Kidney epithelial cell (primary cell): ENCODE data around the gene SRRD. TPM values are rescaled to one million over a fixed set of nuclear protein-coding genes. Genes with fewer than 3 reads are reported as not detected.
A peak's percentile ranks its signal among the peaks of the same experiment; 100 is the strongest.

ENCODE experiments used
- DNase-seq: peaks from one replicate; pipeline ENCODE4 v3.0.0-alpha.2; 2010; ENCODE audit warnings: low read depth
- H3K27me3 ChIP-seq: 2 replicates; pipeline ENCODE4 v1.6.0; 2011; ENCODE audit warnings: low read length; ENCODE audit not compliant: control insufficient read depth, insufficient read depth
- H3K36me3 ChIP-seq: 2 replicates; pipeline ENCODE4 v1.5.1; 2011; ENCODE audit warnings: low read length; ENCODE audit not compliant: control insufficient read depth, insufficient read depth
- H3K4me3 ChIP-seq: 2 replicates; pipeline ENCODE4 v1.5.1; 2011; ENCODE audit warnings: low read depth, mild to moderate bottlenecking, control low read depth, low read length
- total RNA-seq: library from RNA; depleted of rRNA; stranded (reverse); fragments of >200 nt; gene quantifications from 2 replicates; pipeline ENCODE4 v1.2.3, GENCODE V29; 2015
- TF ChIP-seq, protein P1 (sequence below): IDR thresholded peaks from 2 replicates; pipeline ENCODE4 v1.5.1; 2011; ENCODE audit warnings: mild to moderate bottlenecking, moderate library complexity, low read length, control low read depth, inconsistent platforms; ENCODE audit not compliant: insufficient read depth, poor library complexity, severe bottlenecking

Gene SRRD
- total RNA-seq, 1 donor from 2014 or later: 45.0 TPM

DNA sequence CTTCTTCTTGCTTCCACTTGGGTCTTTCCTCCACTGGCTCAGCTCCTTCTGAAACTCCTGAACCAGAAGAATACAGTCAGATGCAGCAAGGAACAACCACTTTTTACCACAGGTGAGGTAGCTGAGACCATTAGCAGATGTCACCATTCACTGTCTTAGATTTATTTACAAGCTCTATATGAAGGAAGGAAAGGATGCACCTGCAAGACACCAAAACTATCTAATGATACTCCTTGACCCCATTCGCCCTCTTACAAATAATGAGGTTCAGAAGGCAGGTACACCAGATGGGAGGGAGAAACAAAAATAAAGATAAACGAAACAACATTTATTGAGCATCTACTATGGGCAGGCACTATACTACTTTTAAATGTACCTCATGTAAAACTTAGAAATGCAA is 18.3 kb downstream of the SRRD start:
- no peaks in the 10 kb centered on the region for H3K27me3 ChIP-seq
- TF ChIP-seq, protein P1, sequence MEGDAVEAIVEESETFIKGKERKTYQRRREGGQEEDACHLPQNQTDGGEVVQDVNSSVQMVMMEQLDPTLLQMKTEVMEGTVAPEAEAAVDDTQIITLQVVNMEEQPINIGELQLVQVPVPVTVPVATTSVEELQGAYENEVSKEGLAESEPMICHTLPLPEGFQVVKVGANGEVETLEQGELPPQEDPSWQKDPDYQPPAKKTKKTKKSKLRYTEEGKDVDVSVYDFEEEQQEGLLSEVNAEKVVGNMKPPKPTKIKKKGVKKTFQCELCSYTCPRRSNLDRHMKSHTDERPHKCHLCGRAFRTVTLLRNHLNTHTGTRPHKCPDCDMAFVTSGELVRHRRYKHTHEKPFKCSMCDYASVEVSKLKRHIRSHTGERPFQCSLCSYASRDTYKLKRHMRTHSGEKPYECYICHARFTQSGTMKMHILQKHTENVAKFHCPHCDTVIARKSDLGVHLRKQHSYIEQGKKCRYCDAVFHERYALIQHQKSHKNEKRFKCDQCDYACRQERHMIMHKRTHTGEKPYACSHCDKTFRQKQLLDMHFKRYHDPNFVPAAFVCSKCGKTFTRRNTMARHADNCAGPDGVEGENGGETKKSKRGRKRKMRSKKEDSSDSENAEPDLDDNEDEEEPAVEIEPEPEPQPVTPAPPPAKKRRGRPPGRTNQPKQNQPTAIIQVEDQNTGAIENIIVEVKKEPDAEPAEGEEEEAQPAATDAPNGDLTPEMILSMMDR: no peak
- no peak for DNase-seq
- no peak overlapping the region for H3K4me3 ChIP-seq
- H3K36me3 ChIP-seq: peaks cover 5% of the 10 kb centered on the region

DNA sequence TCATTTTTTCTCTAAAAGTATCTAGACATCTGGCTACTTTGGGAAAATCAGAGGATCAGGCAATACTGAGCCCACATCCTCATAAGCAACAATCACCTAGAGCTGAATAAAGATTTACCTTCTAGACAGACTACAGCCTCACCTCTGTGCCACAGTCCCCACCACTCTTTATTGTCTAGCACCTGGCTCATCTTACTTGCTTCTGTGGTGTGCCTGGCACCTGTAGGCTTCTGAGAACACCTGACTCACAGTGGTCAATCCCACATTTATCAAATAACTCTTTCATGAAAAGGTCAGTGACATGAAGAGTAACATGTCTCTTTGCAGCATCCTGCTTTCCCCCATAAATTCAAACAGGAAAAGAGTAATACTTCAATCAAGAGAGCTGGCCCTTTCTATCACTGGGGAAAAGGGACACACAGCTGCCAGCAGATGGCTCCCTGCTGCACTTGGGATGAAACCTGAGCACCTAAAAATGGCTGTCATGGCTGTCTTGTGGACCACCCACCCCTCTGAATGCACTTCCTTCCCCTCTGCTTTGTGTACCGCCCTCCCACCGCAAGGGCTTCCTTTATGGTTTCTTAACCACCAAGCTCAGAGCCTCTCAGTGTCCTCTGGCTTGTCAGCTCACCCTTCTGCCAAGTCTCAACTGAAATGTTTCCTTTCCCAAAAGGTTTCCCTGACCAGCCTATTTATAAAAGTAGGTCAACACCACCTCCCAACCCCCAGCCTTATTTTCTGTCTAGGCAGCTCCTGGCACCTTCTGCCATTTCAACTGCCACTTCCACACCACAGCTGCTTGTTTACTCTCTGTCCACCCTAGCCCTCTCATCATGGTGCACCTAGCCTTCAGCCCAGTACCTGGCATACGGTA is 19.2 kb downstream of the SRRD start:
- TF ChIP-seq, protein P1: peak; percentile 75
- no peaks in the 10 kb centered on the region for H3K27me3 ChIP-seq
- H3K36me3 ChIP-seq: peaks cover 5% of the 10 kb centered on the region
- DNase-seq: no peak
- no peak overlapping the region for H3K4me3 ChIP-seq

DNA sequence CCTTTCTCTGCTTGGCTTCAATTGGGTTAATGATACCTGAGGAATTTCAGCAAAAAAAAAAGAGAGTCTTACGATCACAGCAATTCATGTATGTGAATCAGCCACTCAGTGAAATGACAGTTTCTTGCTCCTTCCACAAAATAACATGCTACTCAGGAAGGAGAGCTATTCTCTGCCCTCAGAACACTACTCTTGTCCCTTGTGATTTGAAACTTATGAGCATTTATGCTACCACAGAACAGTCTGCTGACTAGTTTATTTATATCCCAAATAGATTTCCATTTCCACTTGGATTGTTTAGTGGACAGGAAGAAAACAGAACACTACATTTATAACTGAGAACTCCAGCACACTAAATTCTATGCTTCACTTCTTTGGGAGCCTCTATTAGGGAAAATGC is 20.1 kb downstream of the SRRD start:
- TF ChIP-seq, protein P1: no peak
- DNase-seq: no peak
- Histone ChIP-seq H3K27me3 (no peaks in the 10 kb centered on the region), H3K4me3 (no peak overlapping the region), H3K36me3 (peaks cover 4% of the 10 kb centered on the region)

- Histone ChIP-seq H3K27me3 (no peaks in the 10 kb centered on the region), H3K4me3 (no peak overlapping the region), H3K36me3 (peaks cover 2% of the 10 kb centered on the region)
- DNase-seq: no peak
- TF ChIP-seq, protein P1: no peak
Measured at GRCh38 chr22:26508148-26508547, 24.5 kb downstream of the SRRD start.

- peak within 1 kb of the TSS; percentile 94 for H3K4me3 ChIP-seq
- H3K36me3 ChIP-seq: no peaks in the 10 kb centered on the region
- TF ChIP-seq, protein P1: peak; percentile 7
- DNase-seq: peak; percentile 70
- no peaks in the 10 kb centered on the region for H3K27me3 ChIP-seq
Measured at GRCh38 chr22:26512149-26512793, 28.6 kb downstream of the SRRD start, which contains the start of gene TFIP11. Gene TFIP11 (minus strand): TSS chr22:26512473. CDS start chr22:26510272, 2,201 bp downstream.
